Upper lobe of left lung (tissue), 4 donors: ENCODE results near the gene GP5.

Source experiments
- CTCF ChIP-seq, 6 experiments: fragments of 450-650 bp in 4 of 6; fragments of 200-600 bp in 2 of 6; sonication (generic) in 2 of 6; IDR thresholded peaks; one replicate each; pipeline ENCODE4 v1.5.1; 2016 to 2019; ENCODE audit warnings: antibody characterized with exemption in 6 of 6
- POLR2AphosphoS5 ChIP-seq, 2 donors: sonication (generic); formaldehyde crosslinking; IDR thresholded peaks; one replicate each; pipeline ENCODE4 v1.5.1; 2017; ENCODE audit warnings: antibody characterized with exemption in 2 of 2

GRCh38 chr3:194399874-194400411 is 877 bp upstream of the GP5 start:
- no peak for TF ChIP-seq CTCF (IDR thresholded peaks at IDR 0.05)
- no peak for TF ChIP-seq POLR2AphosphoS5 (IDR thresholded peaks at IDR 0.05)
